ENCODE measurements around the gene RAB30. TPM values are rescaled to one million over a fixed set of nuclear protein-coding genes. Genes with fewer than 3 reads are reported as not detected.
A peak's percentile ranks its signal among the peaks of the same experiment; 100 is the strongest.

The RAB30 gene
- total and polyA plus RNA-seq, 12 donors = 2.5 to 29.4 (median 21.7) TPM

GRCh38 chr11:83039566-83039965 lies 32.1 kb downstream of the RAB30 start:
- intact Hi-C loops (cut with DNase I) = loop anchor here in 1 of 10 donors (10.0 kb wide), 1 partner anchor 55 kb away; no protein-coding TSS in a partner anchor
- Histone ChIP-seq H3K4me3 (no peak overlapping the region), H3K4me1 (peaks cover 2 to 64% (median 41%) of the 10 kb centered on the region in 9 donors), H3K9me3 (no peaks in the 10 kb centered on the region), H3K27me3 (no peaks in the 10 kb centered on the region), H3K36me3 (no peaks in the 10 kb centered on the region), H3K27ac (no peak overlapping the region)
- DNase-seq = no peak
- no peak for TF ChIP-seq CTCF (IDR thresholded peaks at IDR 0.05)
- ATAC-seq = no peak
- 92 to 95% methylated on average over 4 of the region's 4 CpGs for WGBS, 2 donors

- no peak for DNase-seq
Measured at GRCh38 chr11:83037877-83038276, 33.8 kb downstream of the RAB30 start.

GRCh38 chr11:83036701-83037100 lies 35.0 kb downstream of the RAB30 start:
- 86 to 88% methylated on average over 5 of the region's 5 CpGs for WGBS, 2 donors
- TF ChIP-seq CTCF (IDR thresholded peaks at IDR 0.05) = no peak
- no peaks in the 10 kb centered on the region for H3K27me3 ChIP-seq
- H3K4me3 ChIP-seq = no peak overlapping the region
- intact Hi-C loops (cut with DNase I) = loop anchor here in 1 of 10 donors (10.0 kb wide), 1 partner anchor 52 kb away; no protein-coding TSS in a partner anchor
- H3K4me1 ChIP-seq = peaks cover 2 to 70% (median 55%) of the 10 kb centered on the region in 9 donors
- no peak for DNase-seq
- peak overlapping the region in 2 of 10 donors; percentile 14 to 85 for H3K27ac ChIP-seq
- H3K36me3 ChIP-seq = no peaks in the 10 kb centered on the region
- ATAC-seq = no peak
- no peaks in the 10 kb centered on the region for H3K9me3 ChIP-seq

More at GRCh38 chr11:83037877-83038276, 33.8 kb downstream of the RAB30 start:
- WGBS, 2 donors = 45 to 57% methylated on average over 4 of the region's 4 CpGs
- ATAC-seq = no peak
- Histone ChIP-seq H3K4me3 (no peak overlapping the region), H3K9me3 (no peaks in the 10 kb centered on the region), H3K36me3 (no peaks in the 10 kb centered on the region), H3K4me1 (peaks cover 2 to 64% (median 49%) of the 10 kb centered on the region in 9 donors), H3K27me3 (no peaks in the 10 kb centered on the region), H3K27ac (peak overlapping the region in 2 of 10 donors; percentile 17 to 22)
- intact Hi-C loops (cut with DNase I) = loop anchor here in 1 of 10 donors (10.0 kb wide), 1 partner anchor 53 kb away; no protein-coding TSS in a partner anchor
- no peak for TF ChIP-seq CTCF (IDR thresholded peaks at IDR 0.05)

- Histone ChIP-seq H3K9me3 (no peaks in the 10 kb centered on the region), H3K4me1 (peaks cover 2 to 78% (median 58%) of the 10 kb centered on the region in 9 donors), H3K4me3 (no peak overlapping the region), H3K36me3 (no peaks in the 10 kb centered on the region), H3K27me3 (no peaks in the 10 kb centered on the region), H3K27ac (peak overlapping the region; percentile 32 to 89 (median 80))
- intact Hi-C loops (cut with DNase I) = loop anchor here in 2 of 10 donors (2.0 to 10.0 kb wide), 2 partner anchors 36 to 50 kb away; partner anchors contain the start of gene RAB30 (in 1 of the 2)
- peak in 6 of 8 donors; percentile 14 to 41 (median 28) for ATAC-seq
- WGBS, 2 donors = 63 to 65% methylated on average over 6 of the region's 6 CpGs
- no peak for TF ChIP-seq CTCF (IDR thresholded peaks at IDR 0.05)
- no peak for DNase-seq
Measured at GRCh38 chr11:83035070-83035854, 36.4 kb downstream of the RAB30 start.

Data from heart right ventricle (tissue), 16 donors.